Measurements from ENCODE around the gene PPP1R26. TPM values are rescaled to one million over a fixed set of nuclear protein-coding genes. Genes with fewer than 3 reads are reported as not detected.

Gene PPP1R26
- total and polyA plus RNA-seq, 9 of the 15 experiments (the other 6 are each of a cell fraction or from before 2014, with no cell fraction given): 0.77 to 26.8 (median 9.3) TPM

DNA sequence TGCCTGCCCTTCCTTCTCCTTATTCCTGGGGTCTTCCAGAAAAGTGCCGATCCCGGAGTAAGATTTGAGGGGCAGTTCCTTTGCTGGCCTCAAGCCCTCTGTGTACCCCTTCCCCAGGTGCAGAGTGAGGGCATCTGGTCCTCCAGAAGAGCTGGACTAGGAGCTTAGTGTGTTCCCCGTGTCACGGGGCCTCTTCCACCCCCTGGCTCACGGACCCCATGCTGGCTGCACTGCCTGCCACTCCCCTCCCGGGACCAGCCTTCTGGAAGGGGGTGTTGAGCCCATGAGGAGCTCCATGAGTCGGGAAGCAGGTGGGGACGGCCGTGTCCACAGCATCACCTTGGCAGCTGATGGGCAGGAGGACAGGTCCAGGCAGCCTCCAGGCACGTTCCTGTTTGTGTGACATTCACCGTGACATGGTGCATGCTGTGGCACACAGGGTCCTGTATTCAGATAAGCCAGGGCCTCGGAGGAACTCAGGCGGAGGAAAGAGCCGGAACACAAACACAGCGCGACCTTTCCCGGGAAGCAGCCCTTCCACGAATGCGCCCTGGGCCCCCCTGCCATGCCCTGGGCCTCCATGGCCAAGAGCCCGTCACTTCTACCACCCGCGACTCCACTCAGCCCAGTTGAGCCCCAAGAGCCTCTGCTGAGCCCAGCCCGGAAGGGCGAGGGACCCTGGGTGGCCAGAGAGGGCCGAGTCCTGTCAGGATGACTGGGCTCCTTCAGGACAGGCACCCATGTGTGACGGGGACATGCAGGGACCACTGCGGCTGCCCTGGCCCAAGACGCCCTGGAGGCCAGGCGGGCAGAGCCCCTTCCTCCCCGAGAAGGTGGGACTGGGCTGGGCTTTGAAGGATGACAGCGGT, 35.7 kb downstream of the PPP1R26 start:
- no peaks in the 10 kb centered on the region for H3K9me3 ChIP-seq (replicated peaks; ENCODE audit: control insufficient read depth, insufficient read depth, low read depth, low read length)
- H4K20me1 ChIP-seq (replicated peaks; ENCODE audit: control insufficient read depth, insufficient read depth, low read length): no peaks in the 10 kb centered on the region
- H3K27me3 ChIP-seq (ENCODE audit: control insufficient read depth in 2 of 2, insufficient read depth in 2 of 2, low read length in 2 of 2): 0 out of 5 replicates have a peak, but pooled peaks cover 0 to 2% of the 10 kb centered on the region in 2 experiments
- no peak for DNase-seq (ENCODE audit: extremely low read depth in 1 of 4, low spot score in 3 of 4)
- no peak overlapping the region for H2AFZ ChIP-seq (ENCODE audit: low read depth, low read length)
- in situ Hi-C loops (cut with MboI): no loop called here
- ChIA-PET POLR2A (interaction anchor here (0.6 to 1.5 kb wide), 2 partner anchors 10 to 730 kb away, joined by 3 to 9 read pairs; no protein-coding TSS in a partner anchor), CTCF (ENCODE audit: low intra/inter-chr PET ratio) (no interaction called here)
- FAIRE-seq: no peak
- H3K9ac ChIP-seq (ENCODE audit: insufficient read depth in 1 of 2, low read depth in 2 of 2, low read length in 2 of 2): no peak overlapping the region
- no peak overlapping the region for H3K4me3 ChIP-seq
- BruUV-seq (replicated peaks): no TSS peak
- no peaks in the 10 kb centered on the region for H3K36me3 ChIP-seq (ENCODE audit: control insufficient read depth, insufficient read depth, low read length)
- H3K79me2 ChIP-seq (ENCODE audit: control insufficient read depth, insufficient read depth, low read length): no peaks in the 10 kb centered on the region
- intact Hi-C loops (cut with micrococcal nuclease): no loop called here
- no peak overlapping the region for H3K4me2 ChIP-seq (ENCODE audit: insufficient read depth, low read length)
- H3K9me1 ChIP-seq (ENCODE audit: control insufficient read depth, insufficient read depth, low read length): no peaks in the 10 kb centered on the region
- H3K27ac ChIP-seq (ENCODE audit: extremely low read depth, low read depth, low read length): no peak overlapping the region
- H3K4me1 ChIP-seq (replicated peaks in 1 of 2; ENCODE audit: control insufficient read depth in 2 of 2, insufficient read depth in 2 of 2, low read length in 2 of 2): peaks cover 22% of the 10 kb centered on the region in 2 experiments
- WGBS (ENCODE audit: insufficient coverage, low coverage, missing lambda C conversion rate): 56% methylated on average over 26 of the region's 31 CpGs
- TF ChIP-seq ZBED1 (IDR thresholded peaks at IDR 0.05) (no peak), NR1H2 (CRISPR knock-in tag; IDR thresholded peaks at IDR 0.05) (no peak)
- TF ChIP-seq, protein P1, sequence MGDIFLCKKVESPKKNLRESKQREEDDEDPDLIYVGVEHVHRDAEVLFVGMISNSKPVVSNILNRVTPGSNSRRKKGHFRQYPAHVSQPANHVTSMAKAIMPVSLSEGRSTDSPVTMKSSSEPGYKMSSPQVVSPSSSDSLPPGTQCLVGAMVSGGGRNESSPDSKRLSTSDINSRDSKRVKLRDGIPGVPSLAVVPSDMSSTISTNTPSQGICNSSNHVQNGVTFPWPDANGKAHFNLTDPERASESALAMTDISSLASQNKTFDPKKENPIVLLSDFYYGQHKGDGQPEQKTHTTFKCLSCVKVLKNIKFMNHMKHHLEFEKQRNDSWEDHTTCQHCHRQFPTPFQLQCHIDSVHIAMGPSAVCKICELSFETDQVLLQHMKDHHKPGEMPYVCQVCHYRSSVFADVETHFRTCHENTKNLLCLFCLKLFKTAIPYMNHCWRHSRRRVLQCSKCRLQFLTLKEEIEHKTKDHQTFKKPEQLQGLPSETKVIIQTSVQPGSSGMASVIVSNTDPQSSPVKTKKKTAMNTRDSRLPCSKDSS (IDR thresholded peaks at IDR 0.05; ENCODE audit: low read depth, partially characterized antibody): no peak
- ATAC-seq: no peak

Measured in K562 (cell line).